Stimulated activated naive CD8-positive, alpha-beta T cell treated with anti-CD3 and anti-CD28 coated beads, Interleukin-15, Interleukin-2, amounts not matched to agents 100 U/mL and 50 U/mL, for 24 hours (primary cell): ENCODE data around the gene PRPF18.
"Not testable (repeated sequence)": the region's sequence is repeated elsewhere in the genome, so short reads cannot be mapped to it uniquely, and the experiment has no call there.

ENCODE experiments used
- ATAC-seq: fragments of 150-1000 bp; cut with Tn5 transposase; one replicate; pipeline ENCODE4 v1.10.0; 2021
- DNase-seq: peaks from one replicate; pipeline ENCODE4 v3.0.0; 2021

Gene PRPF18, protein sequence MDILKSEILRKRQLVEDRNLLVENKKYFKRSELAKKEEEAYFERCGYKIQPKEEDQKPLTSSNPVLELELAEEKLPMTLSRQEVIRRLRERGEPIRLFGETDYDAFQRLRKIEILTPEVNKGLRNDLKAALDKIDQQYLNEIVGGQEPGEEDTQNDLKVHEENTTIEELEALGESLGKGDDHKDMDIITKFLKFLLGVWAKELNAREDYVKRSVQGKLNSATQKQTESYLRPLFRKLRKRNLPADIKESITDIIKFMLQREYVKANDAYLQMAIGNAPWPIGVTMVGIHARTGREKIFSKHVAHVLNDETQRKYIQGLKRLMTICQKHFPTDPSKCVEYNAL

DNA sequence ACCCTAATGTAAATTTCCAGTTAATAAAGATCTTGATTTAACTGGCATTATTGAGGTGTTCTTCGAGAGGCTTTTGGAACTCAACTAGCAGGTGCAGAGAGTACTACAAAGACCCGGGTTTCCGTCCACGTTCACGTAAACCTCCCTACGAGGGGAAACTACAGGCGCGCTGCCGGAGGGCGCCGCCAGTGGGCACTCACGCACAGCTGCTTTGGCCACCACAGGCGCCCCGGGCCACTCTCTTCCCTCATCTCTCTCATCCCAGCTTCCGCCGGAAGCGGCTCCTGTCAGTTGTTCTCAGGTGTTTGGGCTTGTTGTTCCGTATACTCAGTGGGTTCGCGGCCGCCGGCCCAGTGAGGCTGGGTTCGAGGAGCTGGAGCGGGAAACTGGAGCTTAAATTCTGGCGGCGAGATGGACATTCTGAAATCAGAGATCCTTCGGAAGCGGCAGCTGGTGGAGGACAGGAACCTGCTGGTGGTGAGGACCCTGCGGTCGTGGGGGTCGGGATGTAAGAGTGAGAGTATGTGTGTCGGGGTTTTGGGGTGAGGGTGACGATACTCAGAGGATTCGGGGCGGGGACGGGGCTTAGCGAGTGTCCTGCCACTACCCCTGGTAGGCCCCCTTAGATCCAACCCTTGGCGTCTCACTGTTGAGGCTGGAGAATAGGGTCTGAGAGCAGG, at the start of gene PRPF18:
TSS of gene PRPF18 (plus strand) at position 290 of the 680 bp plus-strand sequence. CDS start at position 412, 122 bp downstream.
- DNase-seq (peak; percentile 95), ATAC-seq (peak; percentile 100)

DNA sequence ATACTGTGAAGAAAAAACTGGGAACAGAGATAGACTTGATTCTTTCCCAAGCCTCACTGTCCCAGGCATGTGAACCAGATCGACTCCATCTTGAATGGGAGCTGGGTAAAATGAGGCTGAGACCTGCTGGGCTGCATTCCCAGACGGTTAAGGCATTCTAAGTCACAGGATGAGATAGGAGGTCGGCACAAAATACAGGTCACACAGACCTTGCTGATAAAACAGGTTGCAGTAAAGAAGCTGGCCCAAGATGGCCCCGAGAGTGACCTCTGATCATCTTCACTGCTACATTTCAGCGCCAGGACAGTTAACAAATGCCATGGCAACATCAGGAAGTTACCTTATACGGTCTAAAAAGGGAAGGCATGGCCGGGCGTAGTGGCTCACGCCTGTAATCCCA, 48.8 kb upstream of the PRPF18 start:
- not testable (repeated sequence) for DNase-seq, ATAC-seq

DNA sequence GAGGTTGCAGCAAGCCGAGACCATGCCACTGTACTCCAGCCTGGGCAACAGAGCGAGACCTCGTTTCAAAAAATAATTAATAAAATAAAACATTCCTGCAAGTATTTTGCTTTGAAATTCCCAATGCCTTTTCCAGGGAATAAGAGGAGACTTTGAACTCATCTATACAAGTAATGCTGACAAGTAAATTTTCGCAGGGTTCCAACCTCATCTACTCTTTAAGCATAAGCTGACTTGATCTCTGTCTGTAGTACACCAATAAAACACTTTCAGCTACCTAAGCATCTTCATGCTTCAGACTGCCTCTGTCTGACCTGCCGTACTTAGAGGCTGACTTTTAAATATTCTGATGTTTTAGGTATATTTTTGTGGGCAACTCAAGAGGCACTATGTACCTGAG, 44.2 kb upstream of the PRPF18 start:
- no peak for ATAC-seq
- no peak for DNase-seq

DNA sequence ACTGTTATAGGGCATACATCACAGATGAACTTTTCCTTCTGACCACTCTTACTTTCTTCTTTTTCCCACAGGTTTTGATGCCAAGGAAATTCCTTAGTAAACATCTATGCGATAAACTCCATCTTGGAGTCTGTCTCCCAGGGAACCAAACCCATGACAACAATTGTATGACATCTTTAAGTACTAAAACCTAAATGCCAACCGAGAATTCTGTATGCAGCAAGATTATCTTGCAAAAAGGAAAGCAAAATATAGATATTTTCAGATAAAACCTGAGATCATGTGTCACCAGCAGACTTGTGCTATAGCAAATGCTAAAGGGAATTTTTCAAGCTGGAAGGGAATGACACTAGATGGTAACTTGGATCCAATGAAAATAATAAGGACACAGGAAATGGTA, 36.0 kb upstream of the PRPF18 start:
- DNase-seq (no peak), ATAC-seq (no peak)

DNA sequence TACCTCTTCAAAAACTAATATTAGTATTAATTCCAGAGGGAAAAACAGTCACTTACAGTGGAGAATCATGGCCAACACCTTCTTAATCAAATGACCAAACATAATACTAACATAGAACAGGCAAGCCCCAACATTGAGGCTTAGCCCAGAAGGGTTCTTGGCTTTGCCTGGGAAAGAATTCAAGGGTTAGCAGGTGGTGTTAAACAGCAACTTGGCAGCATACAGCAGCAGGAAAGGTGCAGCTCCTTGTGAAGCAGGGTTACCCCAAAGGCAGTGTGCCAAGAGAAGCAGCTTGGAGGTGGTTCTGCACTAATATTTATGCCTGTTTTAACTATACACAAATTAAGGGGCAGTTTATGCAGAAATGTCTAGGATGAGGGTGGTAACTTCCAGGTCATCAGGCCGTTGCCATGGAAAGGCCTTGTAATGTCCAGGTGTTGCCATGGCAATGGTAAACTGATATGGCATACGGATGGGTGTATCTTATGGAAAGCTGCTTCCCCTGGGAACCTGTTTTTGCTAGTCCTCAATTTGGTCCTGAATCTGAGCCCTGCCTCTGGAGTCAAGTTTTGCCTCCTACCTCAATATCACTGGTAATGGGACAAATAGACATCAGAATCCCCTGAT, 30.8 kb upstream of the PRPF18 start:
- no peak for DNase-seq
- ATAC-seq = no peak

DNA sequence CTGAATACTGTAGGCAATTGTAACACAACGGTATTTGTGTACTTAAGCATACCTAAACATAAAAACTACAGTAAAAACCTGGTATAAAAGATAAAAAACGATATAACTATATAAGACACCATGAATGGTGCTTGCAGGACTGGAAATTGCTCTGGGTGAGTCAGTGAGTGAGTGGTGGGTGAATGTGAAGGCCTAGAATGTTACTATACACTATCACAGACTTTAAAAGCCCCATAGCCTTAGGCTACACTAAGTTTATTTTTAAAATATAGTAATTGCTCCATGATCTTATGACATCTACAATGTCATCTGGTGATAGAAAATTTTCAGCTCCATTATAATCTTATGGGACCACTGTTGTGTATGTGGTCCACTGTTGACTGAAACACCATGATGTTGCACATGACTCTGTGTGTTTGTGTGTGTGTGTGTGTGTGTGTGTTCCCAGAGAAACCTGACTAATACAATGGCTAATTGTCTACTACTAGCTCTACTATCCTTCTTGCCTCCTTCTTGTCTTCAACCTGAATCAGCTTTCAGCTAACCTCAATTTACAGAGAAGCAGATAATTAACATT, 27.6 kb upstream of the PRPF18 start:
- ATAC-seq = no peak
- DNase-seq = no peak

DNA sequence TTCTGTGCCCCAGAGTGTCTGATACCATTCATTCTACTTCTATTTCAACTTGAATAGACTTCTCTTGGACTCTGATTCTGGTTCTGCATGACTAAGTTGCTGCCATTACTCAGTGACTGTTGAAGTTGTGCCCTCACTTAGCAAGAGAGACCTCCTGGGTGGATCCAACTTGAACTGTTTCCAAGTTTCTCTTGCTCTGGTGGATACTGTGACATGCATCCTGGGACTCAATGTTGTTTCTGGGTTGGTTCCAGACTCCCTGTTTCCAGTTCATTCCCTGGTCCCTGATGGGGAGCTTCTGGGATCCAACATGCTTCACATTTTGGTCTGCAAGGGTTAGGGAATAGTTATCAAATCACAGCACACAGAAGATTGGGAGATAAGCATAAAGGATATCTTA, 26.2 kb upstream of the PRPF18 start:
- no peak for DNase-seq
- no peak for ATAC-seq

DNA sequence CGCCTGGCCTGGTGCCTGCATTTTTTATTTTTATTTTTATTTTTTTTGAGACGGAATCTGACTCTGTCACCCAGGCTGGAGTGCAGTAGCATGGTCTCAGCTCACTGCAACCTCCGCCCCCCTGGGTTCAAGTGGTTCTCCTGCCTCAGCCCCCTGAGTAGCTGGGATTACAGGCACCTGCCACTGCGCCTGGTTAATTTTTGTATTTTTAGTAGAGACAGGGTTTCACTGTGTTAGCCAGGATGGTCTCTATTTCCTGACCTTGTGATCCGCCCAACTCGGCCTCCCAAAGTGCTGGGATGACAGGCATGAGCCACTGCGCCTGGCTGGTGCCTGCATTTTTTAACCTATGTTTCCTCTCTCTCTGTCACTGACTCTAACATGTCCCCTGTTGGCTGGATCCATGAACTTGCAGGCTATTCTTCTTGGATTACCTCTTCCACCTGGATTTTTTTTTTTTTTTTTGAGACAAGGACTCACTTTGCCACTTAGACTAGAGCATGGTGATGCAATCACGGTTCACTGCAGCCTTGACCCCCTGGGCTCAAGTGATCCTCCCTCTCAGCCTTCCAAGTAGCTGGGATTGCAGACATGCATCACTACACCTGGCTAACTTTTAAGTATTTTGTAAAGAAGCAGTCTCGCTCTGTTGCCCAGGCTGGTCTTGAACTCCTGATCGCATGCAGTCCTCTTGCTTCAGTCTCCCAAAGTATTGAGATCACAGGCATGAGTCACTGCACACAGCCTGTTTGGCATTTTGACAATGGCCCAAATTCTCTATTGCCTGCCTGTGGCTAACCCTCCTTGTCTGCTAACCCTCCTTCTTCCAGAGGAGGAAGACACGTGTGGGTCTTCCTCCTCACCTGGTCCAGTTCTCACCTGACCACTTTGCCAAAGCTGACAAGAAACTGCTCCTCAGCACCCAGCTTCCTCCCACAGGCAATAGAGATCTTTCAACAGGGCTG, 23.0 kb upstream of the PRPF18 start:
- no peak for DNase-seq
- ATAC-seq = no peak

DNA sequence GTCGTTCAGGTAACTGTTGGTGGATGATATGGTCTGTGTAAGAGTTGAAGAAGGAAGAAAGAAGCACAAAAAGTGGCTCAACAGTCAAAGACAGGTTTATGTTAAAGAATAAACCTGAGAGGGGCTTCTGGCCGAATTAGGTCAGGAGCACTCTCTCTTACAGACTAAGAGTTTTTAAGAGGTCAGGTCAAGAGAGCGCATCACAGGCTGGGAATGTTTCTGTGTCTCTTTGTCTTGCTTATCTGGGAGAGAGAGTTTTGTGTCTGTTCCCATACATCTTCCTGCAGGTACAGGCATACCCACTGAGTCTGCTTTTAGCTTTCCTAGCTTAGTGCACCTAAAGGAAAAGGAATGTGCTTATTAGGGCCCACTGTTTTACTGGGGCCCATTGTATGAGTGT, 22.2 kb upstream of the PRPF18 start:
- DNase-seq (no peak), ATAC-seq (no peak)

DNA sequence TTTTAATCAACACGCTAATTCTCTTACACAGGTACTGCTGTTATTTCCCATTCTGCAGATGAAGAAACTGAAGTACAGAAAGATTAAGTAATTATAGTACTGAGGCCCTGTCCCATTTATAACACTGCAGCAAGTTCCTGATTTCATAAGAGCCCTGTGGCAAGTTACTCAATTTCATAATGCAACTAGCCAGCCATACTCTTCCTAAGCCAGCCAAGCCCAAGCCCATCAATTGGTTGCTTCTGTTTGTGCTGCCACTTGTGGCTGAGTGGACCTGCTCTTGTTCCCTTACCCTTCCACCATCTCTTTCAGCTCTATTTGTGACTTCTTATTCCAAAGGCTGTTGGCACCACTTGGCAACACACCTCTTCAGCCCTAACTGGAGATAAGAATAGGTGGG, 19.7 kb upstream of the PRPF18 start:
- DNase-seq = no peak
- ATAC-seq = no peak

DNA sequence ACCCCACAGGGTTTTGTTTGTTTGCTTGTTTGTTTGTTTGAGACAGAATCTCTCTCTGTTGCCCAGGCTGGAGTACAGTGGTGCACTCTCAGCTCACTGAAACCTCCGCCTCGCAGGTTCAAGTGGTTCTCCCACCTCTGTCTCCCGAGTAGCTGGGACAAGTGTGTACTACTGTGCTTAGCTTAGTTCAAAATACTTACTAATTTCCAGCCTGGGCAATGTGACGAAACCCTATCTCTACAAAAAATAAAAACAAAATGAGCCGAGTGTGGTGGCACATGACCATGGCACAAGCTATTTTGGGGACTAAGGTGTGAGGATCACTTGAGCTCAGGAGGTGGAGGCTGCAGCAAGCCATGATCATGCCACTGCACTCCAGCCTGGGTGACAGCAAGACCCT, 15.2 kb upstream of the PRPF18 start:
- DNase-seq = no peak
- no peak for ATAC-seq

DNA sequence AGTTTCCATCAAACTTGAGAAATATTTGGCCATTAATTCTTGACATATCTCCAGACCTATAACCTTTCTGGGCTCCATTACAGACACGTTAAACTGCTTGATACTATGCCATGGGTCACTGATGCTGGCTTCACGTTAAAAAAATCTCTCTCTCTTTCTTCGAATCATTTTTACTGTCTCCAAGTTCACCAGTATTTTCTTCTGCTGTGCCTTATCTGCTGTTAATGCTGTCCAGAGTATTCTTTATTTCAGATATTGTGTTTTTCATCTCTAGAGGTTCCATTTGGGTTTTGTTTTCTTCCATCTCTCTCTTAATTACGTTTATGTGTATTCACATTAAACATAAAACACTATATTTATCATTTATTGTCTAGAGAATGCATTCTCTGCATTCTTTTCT, 12.8 kb upstream of the PRPF18 start:
- DNase-seq = no peak
- no peak for ATAC-seq

DNA sequence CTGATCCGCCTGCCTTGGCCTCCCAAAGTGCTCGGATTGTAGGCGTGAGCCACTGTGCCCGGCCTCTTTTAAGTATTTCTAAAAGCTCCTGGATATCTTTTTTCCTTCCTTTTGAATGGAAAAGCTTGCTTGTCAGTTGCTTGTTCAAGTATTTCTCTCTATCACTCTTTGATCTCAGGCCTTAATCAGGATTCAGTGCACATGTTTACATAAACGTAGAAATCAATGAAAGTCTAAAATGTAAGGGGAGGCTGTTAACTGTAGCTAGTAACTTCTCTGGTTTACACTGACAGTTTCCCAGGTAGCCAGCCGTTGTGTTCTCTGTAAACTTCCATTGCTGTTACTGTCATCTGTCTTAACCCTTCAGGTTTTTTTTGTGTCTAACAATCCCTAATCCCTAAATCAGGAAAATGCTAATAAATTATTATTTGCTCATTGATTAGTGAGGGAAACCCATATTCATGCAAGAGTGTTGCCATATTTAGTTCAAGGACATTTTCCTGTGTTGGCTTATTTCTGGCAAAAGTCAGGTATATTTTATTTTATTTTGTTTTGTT, 1.5 kb upstream of the PRPF18 start:
- ATAC-seq (no peak), DNase-seq (no peak)

DNA sequence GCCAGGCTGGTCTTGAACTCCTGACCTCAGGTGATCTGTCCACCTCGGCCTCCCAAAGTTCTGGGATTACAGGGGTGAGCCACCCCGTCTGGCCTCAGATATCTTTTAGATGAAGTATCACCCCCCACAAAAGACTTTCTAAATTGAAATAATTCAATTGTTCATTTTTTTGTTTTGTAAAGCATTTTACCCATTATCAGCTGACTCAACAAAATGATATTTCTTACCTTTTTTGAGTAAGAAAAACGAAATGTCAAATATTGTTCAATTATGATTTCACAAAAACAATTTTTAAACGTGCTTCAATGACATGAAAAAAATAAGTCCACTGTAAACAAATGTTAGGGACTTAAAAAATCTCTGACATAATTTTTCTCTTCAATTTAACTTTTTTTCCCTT, 822 bp upstream of the PRPF18 start:
- DNase-seq (no peak), ATAC-seq (no peak)

DNA sequence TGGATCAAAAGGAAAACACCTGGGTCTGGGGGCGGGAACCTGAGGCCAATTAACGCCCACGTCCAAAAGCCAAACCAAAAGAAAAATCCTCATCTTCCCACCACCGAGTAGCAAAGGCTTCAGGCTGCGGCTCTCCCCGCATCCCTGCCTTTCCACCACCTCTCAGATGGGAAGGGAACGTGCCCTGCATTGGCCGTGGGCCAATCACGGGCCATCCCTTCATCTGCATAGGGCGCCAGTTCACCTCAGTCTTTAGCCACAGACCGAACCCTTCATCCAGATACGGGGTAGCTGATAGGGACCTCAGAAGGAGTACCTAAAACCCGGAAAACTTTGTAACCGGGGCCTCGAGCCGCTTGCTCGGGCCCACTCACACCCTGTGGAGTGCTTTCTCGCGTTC, 626 bp downstream of the PRPF18 start:
- no peak for ATAC-seq
- DNase-seq = no peak

DNA sequence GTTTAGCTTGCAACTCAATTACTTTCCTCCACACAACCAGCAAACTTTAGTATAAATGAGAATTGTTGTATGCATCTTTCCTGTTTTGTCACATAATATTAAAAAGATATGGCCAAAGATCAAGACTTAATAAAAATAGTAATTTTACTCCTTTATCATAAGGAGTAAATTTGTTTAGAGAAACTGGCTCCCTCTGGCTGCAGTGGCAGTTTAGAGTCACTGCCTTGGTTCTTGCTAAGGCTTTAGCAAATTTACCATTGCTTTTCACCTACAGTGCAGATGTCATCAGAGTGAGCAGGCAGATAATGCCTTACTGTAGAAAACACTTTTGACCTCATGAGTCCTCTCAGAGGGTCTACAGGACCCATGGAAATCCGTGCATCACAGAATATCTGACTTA, 2.6 kb downstream of the PRPF18 start:
- DNase-seq (no peak), ATAC-seq (no peak)

DNA sequence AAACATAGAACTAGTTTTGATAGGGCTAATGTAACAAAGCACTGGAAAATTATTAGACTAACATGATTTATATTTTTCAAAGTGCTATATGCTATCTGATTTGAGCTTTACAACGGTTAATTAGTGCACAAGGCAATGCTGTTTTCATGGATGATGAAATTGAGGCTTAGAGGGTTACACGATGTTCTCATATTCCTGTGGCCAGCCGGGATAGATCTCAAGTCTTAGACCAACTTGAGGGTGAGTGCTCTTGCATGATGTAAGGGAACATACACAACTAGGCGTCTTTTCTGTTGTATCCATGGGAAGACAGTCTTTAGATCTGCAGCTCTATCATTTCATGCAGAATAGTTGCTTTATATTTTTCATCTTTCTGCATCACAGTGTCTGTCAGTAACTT, 4.1 kb downstream of the PRPF18 start:
- ATAC-seq (no peak), DNase-seq (no peak)

DNA sequence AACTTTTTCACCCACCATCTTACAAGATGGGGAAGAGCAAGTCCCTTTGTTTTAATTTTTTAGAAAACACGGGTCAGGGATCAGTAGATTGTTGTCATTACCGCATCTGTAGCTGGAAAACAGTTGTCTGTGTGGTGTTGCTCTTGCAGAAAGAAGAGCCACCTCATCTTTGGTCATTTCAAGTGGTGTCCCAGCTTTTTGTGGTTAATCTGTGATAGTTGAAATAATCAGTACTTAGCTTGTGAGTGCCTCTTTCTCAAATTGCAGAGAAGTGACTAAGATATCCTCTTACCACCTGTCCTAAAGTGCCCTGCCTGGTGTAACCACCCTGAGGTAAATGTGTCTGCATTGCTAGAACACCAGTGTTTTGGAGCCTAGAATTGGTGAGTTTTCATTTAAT, 5.5 kb downstream of the PRPF18 start:
- ATAC-seq (no peak), DNase-seq (no peak)

DNA sequence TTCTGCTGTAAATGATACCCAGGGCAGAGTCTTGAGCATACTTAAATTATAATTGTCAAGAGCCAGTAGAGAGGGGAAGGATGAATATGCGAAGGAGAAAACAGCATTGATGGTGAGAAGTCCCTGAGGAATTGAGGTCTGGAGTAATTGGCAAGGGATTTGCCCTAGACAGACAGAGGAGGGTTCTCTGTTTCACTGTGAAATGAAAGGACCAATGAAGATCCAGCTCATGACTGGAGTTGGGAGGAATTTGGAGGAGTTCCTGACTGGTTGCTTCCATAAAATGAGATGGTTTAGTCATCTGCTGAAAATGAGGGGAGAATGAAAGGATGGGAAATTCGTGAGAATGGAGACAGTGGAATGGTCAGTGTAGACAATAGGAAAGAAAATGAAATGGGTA, 6.8 kb downstream of the PRPF18 start:
- no peak for ATAC-seq
- DNase-seq = no peak

DNA sequence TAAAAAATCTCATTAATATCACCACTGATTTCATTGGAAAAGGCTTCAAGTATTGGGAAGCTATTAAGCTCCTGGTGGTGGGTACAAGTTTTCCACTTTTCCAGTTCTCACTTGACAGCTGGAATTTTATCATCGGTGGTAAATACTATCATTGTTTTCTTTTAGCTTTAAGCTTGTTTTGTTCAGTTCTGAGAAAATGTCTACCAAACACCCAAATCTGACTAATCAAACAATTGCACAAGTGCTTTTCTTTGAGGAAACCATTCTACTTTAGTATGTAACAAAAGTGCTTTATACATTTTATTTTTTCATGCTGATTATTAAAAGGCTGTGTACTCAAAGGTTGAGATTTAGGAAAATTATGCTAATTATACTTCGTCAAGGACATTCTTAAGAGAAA, 7.9 kb downstream of the PRPF18 start:
- DNase-seq (no peak), ATAC-seq (no peak)

DNA sequence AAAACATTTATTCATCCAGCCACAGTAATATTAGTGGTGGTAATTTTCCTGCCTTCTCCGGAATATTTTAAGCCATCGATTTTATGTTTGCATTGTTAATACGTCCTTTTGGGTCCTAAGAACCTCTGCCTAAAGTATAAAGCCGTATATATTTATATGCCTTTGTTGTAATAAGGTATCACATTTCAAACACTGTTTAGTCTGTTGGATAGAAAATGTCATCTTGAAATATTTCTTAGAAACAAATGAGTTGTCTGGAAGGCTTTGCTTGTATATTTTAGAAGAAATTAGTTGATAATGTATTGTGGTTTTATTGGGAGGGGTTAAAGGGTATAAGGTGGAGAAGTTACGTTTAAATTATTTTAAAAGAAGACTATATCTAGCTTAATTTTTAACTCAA, 11.1 kb downstream of the PRPF18 start:
- DNase-seq (no peak), ATAC-seq (no peak)
